ENCODE measurements around the gene EEFSEC. TPM values are rescaled to one million over a fixed set of nuclear protein-coding genes. Genes with fewer than 3 reads are reported as not detected.

Gene EEFSEC
- total and polyA plus RNA-seq, 11 donors, result 17.5 to 48.0 (median 22.5) TPM

DNA sequence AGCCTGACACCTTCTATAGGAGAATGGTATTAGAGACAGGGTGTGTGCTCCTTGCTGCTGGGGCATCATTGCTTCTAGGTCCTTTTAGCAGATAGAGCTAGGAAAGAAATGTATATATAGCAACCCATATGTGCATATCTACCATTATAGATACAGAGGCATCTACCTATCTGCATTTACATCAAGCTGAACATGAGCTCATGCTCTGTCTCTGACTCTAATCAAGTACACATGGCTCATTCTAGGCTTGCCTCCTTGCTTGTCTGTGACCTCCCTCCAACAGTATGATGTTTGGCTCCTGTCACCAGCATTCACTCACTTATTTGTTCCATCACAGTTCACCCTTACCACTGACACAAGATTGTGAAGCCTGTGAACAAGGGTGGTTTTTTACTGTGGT is 133.4 kb downstream of the EEFSEC start:
- Histone ChIP-seq H3K27me3 (no peaks in the 10 kb centered on the region), H3K27ac (no peak overlapping the region), H3K36me3 (peaks cover 0 to 6% (median 0%) of the 10 kb centered on the region in 9 donors), H3K9me3 (peaks cover 0 to 19% (median 0%) of the 10 kb centered on the region in 12 donors), H3K4me1 (peaks cover 0 to 20% (median 15%) of the 10 kb centered on the region in 12 donors), H3K4me3 (no peak overlapping the region)
- no peak for ATAC-seq
- TF ChIP-seq, protein P1, sequence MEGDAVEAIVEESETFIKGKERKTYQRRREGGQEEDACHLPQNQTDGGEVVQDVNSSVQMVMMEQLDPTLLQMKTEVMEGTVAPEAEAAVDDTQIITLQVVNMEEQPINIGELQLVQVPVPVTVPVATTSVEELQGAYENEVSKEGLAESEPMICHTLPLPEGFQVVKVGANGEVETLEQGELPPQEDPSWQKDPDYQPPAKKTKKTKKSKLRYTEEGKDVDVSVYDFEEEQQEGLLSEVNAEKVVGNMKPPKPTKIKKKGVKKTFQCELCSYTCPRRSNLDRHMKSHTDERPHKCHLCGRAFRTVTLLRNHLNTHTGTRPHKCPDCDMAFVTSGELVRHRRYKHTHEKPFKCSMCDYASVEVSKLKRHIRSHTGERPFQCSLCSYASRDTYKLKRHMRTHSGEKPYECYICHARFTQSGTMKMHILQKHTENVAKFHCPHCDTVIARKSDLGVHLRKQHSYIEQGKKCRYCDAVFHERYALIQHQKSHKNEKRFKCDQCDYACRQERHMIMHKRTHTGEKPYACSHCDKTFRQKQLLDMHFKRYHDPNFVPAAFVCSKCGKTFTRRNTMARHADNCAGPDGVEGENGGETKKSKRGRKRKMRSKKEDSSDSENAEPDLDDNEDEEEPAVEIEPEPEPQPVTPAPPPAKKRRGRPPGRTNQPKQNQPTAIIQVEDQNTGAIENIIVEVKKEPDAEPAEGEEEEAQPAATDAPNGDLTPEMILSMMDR (IDR thresholded peaks at IDR 0.05), result no peak
- TF ChIP-seq POLR2A (IDR thresholded peaks at IDR 0.05), result no peak
- intact Hi-C loops (cut with DNase I), result no loop called here
- DNase-seq, result no peak

- no peak for DNase-seq
Observed at GRCh38 chr3:128287216-128287615, 133.9 kb downstream of the EEFSEC start.

DNA sequence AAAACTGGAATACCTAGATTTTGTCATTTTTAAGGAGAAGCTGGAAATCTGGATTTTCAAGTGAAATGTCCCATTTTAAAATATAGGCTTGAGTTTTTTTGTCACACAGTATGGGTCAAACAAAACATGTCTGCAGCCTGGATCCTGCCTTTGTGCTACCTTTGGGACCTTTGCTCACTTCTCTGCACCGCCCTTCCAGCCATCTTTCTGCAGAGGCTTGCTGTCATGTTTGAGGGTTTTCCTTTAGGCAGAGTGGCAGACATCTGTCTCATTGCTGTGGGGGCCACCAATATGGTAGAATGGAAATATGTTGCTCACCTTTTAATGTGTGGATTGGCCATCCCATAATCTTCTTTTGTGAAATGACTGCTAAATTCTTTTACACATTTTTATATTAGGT is 136.3 kb downstream of the EEFSEC start:
- Histone ChIP-seq H3K27me3 (no peaks in the 10 kb centered on the region), H3K9me3 (peaks cover 0 to 19% (median 0%) of the 10 kb centered on the region in 12 donors), H3K36me3 (peaks cover 0 to 4% (median 0%) of the 10 kb centered on the region in 9 donors), H3K27ac (no peak overlapping the region), H3K4me3 (no peak overlapping the region), H3K4me1 (peaks cover 0 to 11% (median 7%) of the 10 kb centered on the region in 12 donors)
- TF ChIP-seq POLR2A (IDR thresholded peaks at IDR 0.05), result no peak
- TF ChIP-seq, protein P1 (IDR thresholded peaks at IDR 0.05), result no peak
- WGBS, 4 donors, result 94 to 100% (median 100%) methylated on average over 1 of the region's 1 CpG
- DNase-seq (no peak), ATAC-seq (no peak)
- intact Hi-C loops (cut with DNase I), result no loop called here

More at GRCh38 chr3:128287216-128287615, 133.9 kb downstream of the EEFSEC start:
- Histone ChIP-seq H3K27ac (no peak overlapping the region), H3K4me1 (peaks cover 0 to 14% (median 10%) of the 10 kb centered on the region in 12 donors), H3K36me3 (peaks cover 0 to 6% (median 0%) of the 10 kb centered on the region in 9 donors), H3K9me3 (peaks cover 0 to 19% (median 0%) of the 10 kb centered on the region in 12 donors), H3K4me3 (no peak overlapping the region), H3K27me3 (no peaks in the 10 kb centered on the region)
- TF ChIP-seq, protein P1 (IDR thresholded peaks at IDR 0.05), result no peak
- no peak for TF ChIP-seq POLR2A (IDR thresholded peaks at IDR 0.05)
- WGBS, 4 donors, result 87 to 100% (median 96%) methylated on average over 2 of the region's 2 CpGs
- intact Hi-C loops (cut with DNase I), result no loop called here
- ATAC-seq, result no peak

DNA sequence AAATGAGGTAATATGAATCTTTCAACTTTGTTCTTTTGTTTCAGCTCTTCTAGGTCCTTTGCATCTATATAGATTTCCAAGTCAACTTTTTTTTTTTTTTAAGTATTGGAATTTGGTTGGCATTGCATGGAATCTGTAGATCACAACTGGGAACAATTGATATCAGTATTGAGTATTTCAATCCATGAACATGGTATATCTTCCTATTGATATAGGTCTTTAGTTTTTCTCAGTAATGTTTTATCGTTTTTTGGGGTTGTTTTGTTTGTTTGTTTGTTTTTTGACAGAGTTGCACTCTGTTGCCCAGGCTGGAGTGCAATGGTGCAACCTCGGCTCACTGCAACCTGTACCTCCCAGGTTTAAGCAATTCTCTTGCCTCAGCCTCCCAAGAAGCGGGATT is 137.2 kb downstream of the EEFSEC start:
- H3K36me3 ChIP-seq, result peaks cover 0 to 4% (median 0%) of the 10 kb centered on the region in 9 donors
- H3K4me1 ChIP-seq, result peaks cover 0 to 17% (median 11%) of the 10 kb centered on the region in 12 donors
- no peak for DNase-seq
- ATAC-seq, result no peak
- H3K27ac ChIP-seq, result no peak overlapping the region
- WGBS, 4 donors, result 88 to 97% (median 95%) methylated on average over 3 of the region's 3 CpGs
- H3K4me3 ChIP-seq, result no peak overlapping the region
- no peaks in the 10 kb centered on the region for H3K27me3 ChIP-seq
- intact Hi-C loops (cut with DNase I), result no loop called here
- no peak for TF ChIP-seq POLR2A (IDR thresholded peaks at IDR 0.05)
- TF ChIP-seq, protein P1 (IDR thresholded peaks at IDR 0.05), result no peak
- H3K9me3 ChIP-seq, result peaks cover 0 to 19% (median 0%) of the 10 kb centered on the region in 12 donors
